Mesodermal cell (in vitro differentiated cells): ENCODE measurements around the gene CD59.
"Not testable (repeated sequence)": the region's sequence is repeated elsewhere in the genome, so short reads cannot be mapped to it uniquely, and the experiment has no call there.

Experiments
- H3K27ac ChIP-seq: 2 replicates; pipeline ENCODE4 v1.7.0; 2013; ENCODE audit warnings: mild to moderate bottlenecking, low read depth, low read length, moderate library complexity; ENCODE audit not compliant: severe bottlenecking
- H3K36me3 ChIP-seq: 2 replicates; pipeline ENCODE4 v1.7.1; 2013; ENCODE audit warnings: mild to moderate bottlenecking, low read length, moderate library complexity; ENCODE audit not compliant: control insufficient read depth, insufficient read depth
- H3K4me1 ChIP-seq: one replicate; pipeline ENCODE4 v1.7.1; 2013; ENCODE audit warnings: mild to moderate bottlenecking, low read length; ENCODE audit not compliant: insufficient read depth, control insufficient read depth, poor library complexity, severe bottlenecking
- H3K4me3 ChIP-seq: 2 replicates; pipeline ENCODE4 v1.7.0; 2013; ENCODE audit warnings: low read length, control low read depth, mild to moderate bottlenecking; ENCODE audit not compliant: insufficient read depth, poor library complexity, severe bottlenecking; ENCODE audit errors: extremely low read depth
- H3K9me3 ChIP-seq: 2 replicates; pipeline ENCODE4 v1.7.1; 2013; ENCODE audit warnings: mild to moderate bottlenecking, low read length, moderate library complexity; ENCODE audit not compliant: control insufficient read depth
- WGBS, 2 experiments: methylation state at CpG; one replicate each; pipeline ENCODE4 v1.1.5; 2013; ENCODE audit warnings: missing lambda C conversion rate in 2 of 2; ENCODE audit not compliant: insufficient coverage in 2 of 2; 5-methylcytosine and 5-hydroxymethylcytosine counted together

Gene CD59

DNA sequence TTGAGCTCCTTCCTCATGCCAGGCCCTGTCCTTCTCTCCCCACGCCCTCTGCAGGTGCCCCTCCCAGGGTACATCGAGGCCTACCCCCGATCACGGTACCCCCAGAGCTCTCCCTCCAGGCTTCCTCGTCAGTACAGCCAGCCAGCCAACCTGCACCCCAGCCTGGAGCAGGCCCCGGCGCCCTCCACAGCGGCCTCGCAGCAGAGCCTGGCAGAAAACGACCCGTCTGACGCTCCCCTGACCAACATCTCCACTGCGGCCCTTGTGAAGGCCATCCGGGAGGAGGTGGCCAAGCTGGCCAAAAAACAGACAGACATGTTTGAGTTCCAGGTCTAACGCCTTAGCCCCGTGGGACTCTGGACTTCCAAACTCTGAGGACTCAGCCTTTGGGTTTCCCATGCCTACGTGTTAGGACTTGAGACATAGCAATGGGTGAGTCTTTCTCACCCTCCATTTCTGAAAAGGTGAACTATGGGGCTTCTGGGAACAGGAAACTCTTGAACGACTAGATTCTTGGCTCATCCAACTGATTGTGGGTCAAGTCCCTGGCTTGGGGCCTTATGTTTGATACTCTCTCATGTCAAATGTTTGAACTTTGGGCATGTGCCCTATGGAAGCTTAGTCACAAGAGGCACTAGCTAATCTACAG lies 68.3 kb downstream of the CD59 start:
- 94 to 96% methylated on average over 13 to 17 of the region's 18 CpGs for whole genome bisulfite sequencing, 2 experiments
- no peak overlapping the region for H3K27ac ChIP-seq

DNA sequence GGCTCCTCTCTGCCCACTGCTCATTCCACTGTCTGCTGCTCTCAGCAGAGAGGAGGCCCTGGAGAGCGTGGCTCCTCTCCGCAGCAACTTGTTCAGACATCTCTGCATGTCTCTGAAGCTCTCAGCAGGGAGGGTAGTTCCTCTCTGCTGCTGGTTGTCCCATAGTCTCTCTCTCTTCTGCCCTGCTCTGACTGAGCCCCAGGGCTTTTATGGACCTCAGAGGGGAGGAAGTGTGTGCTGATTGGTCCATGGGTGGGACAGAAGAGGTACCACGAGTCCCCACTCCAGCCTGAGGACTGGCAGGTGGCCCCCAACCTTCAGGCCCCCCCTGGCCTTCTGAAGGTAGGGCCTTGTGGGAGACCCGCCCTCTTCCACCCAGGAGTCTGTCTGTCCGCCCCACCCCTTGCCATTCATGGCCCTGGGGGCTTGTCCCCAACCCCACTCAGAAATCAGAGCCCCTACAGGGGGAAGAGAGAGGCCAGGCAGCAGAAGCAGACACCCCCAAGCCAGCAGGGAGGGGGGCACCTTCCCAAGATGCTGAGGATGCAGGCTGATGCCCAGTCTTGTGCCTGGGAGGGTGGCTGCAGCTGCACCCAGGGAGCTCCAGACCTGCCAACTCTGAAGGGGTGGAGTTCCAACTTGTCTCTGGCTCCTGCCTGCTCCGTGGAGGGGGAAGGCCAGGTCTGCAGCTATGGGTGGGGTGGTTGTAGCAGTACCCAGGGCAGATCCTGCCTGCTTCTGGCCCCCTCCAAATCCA lies 70.7 kb downstream of the CD59 start:
- Histone ChIP-seq H3K27ac (no peak overlapping the region), H3K4me1 (peaks cover 16% of the 10 kb centered on the region), H3K36me3 (peaks cover 10% of the 10 kb centered on the region), H3K9me3 (no peaks in the 10 kb centered on the region), H3K4me3 (no peak overlapping the region)
- WGBS, 2 experiments, result 82 to 90% methylated on average over 3 to 6 of the region's 6 CpGs

More for the DNA sequence above, 68.3 kb downstream of the CD59 start:
- no peak overlapping the region for H3K4me3 ChIP-seq
- H3K4me1 ChIP-seq, result peaks cover 17% of the 10 kb centered on the region
- H3K9me3 ChIP-seq, result no peaks in the 10 kb centered on the region
- H3K36me3 ChIP-seq, result peaks cover 10% of the 10 kb centered on the region

DNA sequence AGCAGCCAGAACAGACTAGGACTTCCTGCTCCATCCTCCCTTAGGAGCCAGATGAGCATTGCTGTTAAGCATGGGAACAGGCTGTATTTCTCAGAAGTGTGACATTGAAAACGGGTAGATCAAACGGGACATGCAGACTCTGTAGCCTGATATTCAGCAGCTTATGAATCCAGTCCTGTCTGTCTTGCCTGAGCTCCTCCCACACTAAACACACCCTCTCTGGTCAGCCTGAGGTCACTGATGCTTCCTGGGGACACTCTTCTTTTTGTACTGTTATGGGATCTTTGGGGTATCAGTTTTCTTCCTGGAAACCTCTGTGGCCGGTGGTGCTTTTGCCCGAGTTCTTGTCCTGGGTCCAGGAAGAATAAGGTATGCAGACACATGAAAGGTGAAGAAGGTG lies 71.4 kb downstream of the CD59 start:
- peaks cover 10% of the 10 kb centered on the region for H3K36me3 ChIP-seq
- H3K9me3 ChIP-seq, result no peaks in the 10 kb centered on the region
- WGBS, 2 experiments, result 83 to 100% methylated on average over 4 of the region's 4 CpGs
- H3K4me1 ChIP-seq, result peaks cover 11% of the 10 kb centered on the region
- H3K27ac ChIP-seq, result no peak overlapping the region
- no peak overlapping the region for H3K4me3 ChIP-seq

DNA sequence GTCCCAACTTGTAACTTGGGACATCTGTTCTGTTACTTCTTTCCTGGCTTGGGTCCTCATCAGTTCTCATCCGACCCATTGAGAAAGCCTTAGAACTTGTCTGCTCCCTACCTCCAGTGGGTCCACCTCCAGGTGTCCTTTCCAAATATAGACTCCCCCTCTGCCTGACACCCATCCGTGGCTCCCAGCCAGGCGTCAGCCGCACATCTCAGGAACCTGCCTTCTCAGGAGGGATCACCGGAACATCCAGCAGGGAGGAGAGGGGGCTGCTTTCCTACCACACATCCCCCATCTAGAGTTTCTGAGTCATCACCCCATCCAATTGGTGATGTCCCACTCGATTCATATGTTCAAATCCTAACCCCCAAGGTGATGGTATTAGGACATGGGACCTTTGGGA lies 72.1 kb downstream of the CD59 start:
- WGBS, 2 experiments, result 95 to 97% methylated on average over 2 to 4 of the region's 6 CpGs
- Histone ChIP-seq H3K4me3 (no peak overlapping the region), H3K27ac (no peak overlapping the region), H3K4me1 (peaks cover 4% of the 10 kb centered on the region), H3K9me3 (no peaks in the 10 kb centered on the region), H3K36me3 (peaks cover 10% of the 10 kb centered on the region)

DNA sequence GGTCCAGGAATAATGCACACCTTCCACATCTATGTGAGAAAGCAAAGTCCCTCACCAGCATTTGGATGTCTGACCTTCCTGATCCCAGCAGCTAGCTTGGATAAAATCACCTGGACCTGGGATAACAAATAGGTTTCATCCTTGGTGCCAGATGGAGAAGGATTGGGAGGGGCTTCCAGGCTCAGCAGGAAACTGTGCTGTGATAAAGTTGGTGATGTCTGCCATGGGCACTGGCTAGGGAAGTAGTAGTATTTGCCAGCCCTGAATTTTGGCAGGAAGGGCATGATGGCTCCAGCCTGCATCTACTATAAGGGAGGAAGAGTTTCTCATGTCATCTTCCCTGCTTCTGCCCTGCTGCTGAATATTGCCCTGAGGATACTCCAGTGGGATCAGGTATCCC lies 73.1 kb downstream of the CD59 start:
- Histone ChIP-seq H3K27ac (no peak overlapping the region), H3K4me1 (no peaks in the 10 kb centered on the region), H3K4me3 (no peak overlapping the region), H3K9me3 (no peaks in the 10 kb centered on the region), H3K36me3 (peaks cover 12% of the 10 kb centered on the region)

DNA sequence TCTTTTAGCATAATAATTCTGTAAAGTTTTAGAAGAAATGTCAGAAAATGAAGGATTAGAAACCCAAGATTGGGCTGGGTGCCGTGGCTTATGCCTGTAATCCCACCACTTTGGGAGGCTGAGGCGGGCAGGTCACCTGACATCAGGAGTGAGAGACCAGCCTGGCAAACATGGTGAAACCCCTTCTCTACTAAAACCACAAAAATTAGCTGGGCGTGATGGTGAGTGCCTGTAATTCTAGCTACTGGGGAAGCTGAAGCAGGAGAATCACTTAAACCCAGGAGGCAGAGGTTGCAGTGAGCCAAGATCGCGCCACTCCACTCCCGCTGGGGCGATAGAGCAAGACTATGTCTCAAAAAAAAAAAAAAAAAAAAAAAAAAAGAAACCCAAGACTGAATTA lies 74.7 kb downstream of the CD59 start:
- H3K4me3 ChIP-seq, H3K9me3 ChIP-seq, H3K36me3 ChIP-seq, H3K27ac ChIP-seq, H3K4me1 ChIP-seq: not testable (repeated sequence)
- WGBS, 2 experiments, result 80 to 100% methylated on average over 1 of the region's 7 CpGs

DNA sequence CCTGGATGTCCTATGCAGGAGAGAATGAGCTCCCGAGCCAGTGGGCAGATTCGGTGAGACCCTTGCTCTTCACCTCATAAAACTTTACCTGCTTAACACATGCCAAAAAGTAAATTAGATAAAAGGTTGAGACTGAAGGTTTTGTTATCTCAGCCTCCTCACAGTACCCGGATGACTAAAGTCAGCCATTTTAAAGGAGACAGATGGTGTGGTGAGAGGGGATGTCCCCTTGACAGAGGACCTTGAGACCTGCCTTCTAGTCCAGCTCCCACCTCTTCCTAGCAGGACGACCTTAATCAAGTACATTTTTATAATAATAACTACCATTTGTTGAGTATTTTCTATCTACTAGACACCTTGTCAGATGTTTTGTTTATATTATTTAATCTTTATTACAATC lies 75.3 kb downstream of the CD59 start:
- H3K4me1 ChIP-seq, result no peaks in the 10 kb centered on the region
- H3K36me3 ChIP-seq, result peaks cover 5% of the 10 kb centered on the region
- WGBS, 2 experiments, result no CpG with 5 or more reads among the region's 4 CpGs
- no peak overlapping the region for H3K4me3 ChIP-seq
- H3K27ac ChIP-seq, result no peak overlapping the region
- no peaks in the 10 kb centered on the region for H3K9me3 ChIP-seq

DNA sequence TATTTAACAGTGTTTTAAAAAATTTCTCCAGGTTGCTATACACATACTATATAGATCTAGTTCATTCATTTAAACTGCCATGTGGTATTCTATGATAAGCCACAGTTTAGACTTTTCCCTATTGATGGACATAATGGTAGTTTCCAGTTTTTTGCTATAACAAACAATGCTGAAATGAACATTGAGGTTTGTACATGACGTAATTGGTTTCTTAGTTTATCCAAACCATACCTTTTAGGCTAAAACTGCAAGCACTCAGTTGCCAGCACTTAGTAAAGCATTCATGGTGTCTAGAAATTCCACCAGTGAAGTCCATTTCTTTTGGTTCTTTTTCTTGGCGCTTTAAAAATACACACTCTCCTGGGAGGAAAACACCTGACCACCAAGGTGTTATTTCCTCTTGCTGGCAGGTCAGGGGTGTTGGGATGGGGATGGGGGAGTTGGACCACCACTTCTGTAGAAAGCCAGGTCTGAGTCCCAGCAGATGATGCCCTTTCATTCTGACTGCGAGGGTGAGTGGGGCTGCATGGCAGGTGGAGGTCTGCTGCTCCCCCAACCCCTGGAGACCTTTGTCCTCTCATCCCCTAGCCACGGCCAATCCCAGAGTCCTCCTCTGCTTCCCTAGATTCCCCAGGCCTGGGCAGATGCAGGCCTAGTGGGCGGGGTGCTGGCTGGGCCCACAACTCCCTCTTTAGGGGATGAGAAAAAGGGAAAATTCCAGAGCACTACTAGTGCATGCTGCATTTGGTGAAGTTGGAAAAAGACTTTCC lies 76.7 kb downstream of the CD59 start:
- Histone ChIP-seq H3K27ac (no peak overlapping the region), H3K36me3 (peaks cover 3% of the 10 kb centered on the region), H3K9me3 (no peaks in the 10 kb centered on the region), H3K4me1 (no peaks in the 10 kb centered on the region), H3K4me3 (no peak overlapping the region)
- 87 to 90% methylated on average over 2 of the region's 5 CpGs for WGBS, 2 experiments

DNA sequence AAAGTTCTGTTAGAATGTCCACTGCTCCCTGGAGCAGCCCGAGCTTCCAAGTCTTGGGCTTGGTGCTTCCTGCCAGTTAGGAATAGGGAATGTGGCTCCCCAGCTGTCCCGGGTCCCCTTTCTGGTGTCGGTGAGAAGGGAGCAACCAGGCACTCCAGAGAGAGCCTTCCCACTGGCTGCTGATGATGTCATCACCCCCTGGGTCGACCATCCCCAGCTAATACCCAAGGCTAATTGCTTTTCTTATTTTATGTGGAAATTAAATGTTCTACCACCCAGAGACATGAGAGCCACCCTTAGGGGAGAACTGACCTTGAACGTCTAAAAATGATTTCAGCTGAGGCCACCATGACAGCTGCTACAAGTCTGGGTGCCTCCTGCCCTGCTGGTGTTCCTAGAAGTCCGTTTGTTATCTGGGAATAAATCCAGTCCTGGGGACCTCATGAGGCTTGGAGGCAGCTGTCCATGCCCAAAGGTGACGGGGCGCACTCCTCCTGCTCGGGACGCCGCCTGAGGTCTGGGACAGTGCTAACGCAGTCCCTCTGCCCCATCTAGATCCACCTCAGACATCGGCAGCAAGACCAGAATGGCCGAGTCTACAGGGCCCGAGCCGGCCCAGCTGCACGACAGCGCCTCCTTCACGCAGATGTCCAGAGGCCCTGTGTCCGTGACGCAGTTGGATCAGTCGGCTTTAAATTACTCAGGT lies 77.9 kb downstream of the CD59 start:
- WGBS, 2 experiments, result 92 to 95% methylated on average over 20 of the region's 22 CpGs
- no peak overlapping the region for H3K27ac ChIP-seq

DNA sequence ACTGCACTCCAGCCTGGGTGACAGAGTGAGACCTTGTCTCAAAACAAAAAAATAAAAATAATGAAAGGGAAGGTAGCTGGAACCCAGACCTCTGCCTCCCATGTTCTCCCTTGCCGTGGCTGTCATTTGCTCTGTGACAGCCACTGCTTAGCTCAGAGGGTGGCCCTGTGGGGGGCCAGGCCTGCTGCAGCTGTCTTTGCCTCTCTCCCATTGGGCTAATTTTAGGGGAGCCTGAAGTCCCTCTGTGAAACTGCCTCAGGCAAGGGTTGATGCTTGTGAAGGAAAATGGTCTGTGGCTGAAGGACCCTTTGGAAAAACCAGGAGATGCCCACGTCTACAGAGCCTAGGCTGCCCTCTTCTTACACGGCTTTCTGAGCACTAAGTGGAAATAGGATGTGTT lies 78.5 kb downstream of the CD59 start:
- 84 to 86% methylated on average over 3 of the region's 3 CpGs for WGBS, 2 experiments
- H3K27ac ChIP-seq, result no peak overlapping the region
- H3K4me3 ChIP-seq, result no peak overlapping the region
- H3K4me1 ChIP-seq, result peaks cover under 1% of the 10 kb centered on the region
- H3K9me3 ChIP-seq, result no peaks in the 10 kb centered on the region
- peaks cover 3% of the 10 kb centered on the region for H3K36me3 ChIP-seq

More for the DNA sequence above, 77.9 kb downstream of the CD59 start:
- H3K4me1 ChIP-seq, result no peaks in the 10 kb centered on the region
- H3K9me3 ChIP-seq, result no peaks in the 10 kb centered on the region
- H3K36me3 ChIP-seq, result peaks cover 3% of the 10 kb centered on the region
- no peak overlapping the region for H3K4me3 ChIP-seq
